ENCODE results near the gene RTN4. TPM values are rescaled to one million over a fixed set of nuclear protein-coding genes. Genes with fewer than 3 reads are reported as not detected.

RTN4 gene
- total RNA-seq, 2 experiments from 2014 or later = 86.5 to 90.7 TPM

DNA sequence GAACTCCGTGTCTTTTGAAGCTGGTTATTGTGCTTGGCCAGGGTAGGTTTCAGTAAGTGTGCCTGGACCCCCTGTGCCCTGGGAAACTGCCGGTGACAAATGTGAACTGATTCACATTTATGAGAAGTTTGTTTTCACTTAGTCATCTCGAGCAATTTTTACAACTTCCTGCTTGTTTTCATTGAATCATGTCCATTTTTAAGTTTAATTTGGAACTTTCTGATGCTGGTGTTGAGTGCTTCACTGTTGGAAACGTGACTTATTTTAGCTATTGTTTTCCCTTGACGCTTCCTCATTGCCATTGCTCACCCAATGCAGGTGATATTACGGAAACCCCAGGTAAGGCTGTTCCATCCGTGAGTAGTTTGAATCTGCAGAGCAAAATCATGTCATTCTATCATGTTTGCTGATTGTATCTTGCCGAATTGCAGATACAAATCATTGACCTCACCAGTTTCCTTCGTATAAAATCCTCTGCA, 97.2 kb downstream of the RTN4 start:
- no peak overlapping the region for H3K4me3 Mint-ChIP-seq
- no peaks in the 10 kb centered on the region for H3K9me3 Mint-ChIP-seq
- H3K36me3 Mint-ChIP-seq = no peaks in the 10 kb centered on the region
- no peak for DNase-seq
- no peaks in the 10 kb centered on the region for H3K27me3 Mint-ChIP-seq
- no peak overlapping the region for H3K27ac Mint-ChIP-seq
- no peaks in the 10 kb centered on the region for H3K4me1 Mint-ChIP-seq

DNA sequence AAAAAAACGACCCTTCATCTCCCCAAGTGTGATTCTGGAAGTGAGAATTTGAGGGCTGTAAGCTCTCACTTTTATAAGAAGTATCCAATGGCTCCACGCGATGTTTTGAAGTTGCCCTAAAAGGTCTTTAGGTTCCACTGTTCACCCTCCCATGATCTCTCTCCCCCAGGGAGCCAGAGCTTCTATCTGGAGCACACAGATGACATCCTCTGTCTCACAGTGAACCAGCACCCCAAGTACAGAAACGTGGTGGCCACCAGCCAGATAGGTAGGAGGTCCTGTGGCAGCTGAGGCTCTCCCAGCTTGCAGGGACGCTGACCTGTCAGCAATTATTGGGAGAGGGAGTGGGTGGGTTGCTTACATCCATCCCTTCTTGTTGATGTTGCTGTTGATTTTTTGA, 97.8 kb downstream of the RTN4 start:
- Mint-ChIP-seq H3K36me3 (no peaks in the 10 kb centered on the region), H3K4me3 (no peak overlapping the region), H3K4me1 (no peaks in the 10 kb centered on the region), H3K27ac (no peak overlapping the region), H3K27me3 (no peaks in the 10 kb centered on the region), H3K9me3 (no peaks in the 10 kb centered on the region)
- no peak for DNase-seq

DNA sequence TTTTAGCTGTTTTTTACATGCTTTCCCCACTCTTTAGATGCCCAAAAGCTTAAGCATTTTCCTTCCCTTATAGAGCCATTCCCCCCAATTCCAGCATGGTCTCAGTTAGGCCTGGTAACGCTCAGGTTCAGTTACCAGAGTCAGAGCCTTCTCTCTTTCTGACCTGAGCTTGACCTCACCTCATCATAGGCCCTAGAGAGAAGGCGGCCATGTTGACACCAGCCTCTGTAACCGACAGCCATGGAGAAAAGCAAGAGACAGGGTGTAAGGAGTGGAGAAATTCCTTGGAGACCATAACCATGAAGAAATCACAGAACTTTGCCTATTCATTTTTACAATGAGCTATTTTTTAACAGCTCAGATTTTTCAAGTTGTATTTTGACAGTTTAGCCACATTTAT, 99.4 kb downstream of the RTN4 start:
- H3K36me3 Mint-ChIP-seq = no peaks in the 10 kb centered on the region
- no peaks in the 10 kb centered on the region for H3K9me3 Mint-ChIP-seq
- H3K27ac Mint-ChIP-seq = no peak overlapping the region
- H3K4me3 Mint-ChIP-seq = no peak overlapping the region
- DNase-seq = no peak
- H3K27me3 Mint-ChIP-seq = no peaks in the 10 kb centered on the region
- H3K4me1 Mint-ChIP-seq = no peaks in the 10 kb centered on the region

DNA sequence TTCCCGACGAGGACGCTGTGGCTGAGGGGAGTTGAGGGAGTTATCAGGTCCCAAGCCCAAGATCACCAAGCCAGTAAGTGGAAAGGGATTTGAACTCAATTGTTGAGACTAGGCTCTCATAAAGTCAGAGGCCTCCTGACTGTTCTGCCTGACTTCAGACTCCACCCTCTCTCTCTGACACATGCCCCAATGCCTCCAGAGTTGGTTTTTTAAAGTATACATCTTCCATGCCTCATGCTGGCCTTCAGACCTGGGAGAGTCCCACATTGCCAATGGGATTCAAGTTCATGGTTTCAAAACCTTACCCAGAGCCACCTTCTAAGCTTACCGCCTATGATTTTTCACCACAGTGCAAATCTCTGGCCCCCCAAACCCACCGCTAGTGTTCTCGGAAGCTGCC, 100.8 kb downstream of the RTN4 start:
- DNase-seq = no peak
- H3K27ac Mint-ChIP-seq = no peak overlapping the region
- no peaks in the 10 kb centered on the region for H3K36me3 Mint-ChIP-seq
- no peak overlapping the region for H3K4me3 Mint-ChIP-seq
- H3K27me3 Mint-ChIP-seq = no peaks in the 10 kb centered on the region
- H3K4me1 Mint-ChIP-seq = peaks cover 3% of the 10 kb centered on the region
- no peaks in the 10 kb centered on the region for H3K9me3 Mint-ChIP-seq

DNA sequence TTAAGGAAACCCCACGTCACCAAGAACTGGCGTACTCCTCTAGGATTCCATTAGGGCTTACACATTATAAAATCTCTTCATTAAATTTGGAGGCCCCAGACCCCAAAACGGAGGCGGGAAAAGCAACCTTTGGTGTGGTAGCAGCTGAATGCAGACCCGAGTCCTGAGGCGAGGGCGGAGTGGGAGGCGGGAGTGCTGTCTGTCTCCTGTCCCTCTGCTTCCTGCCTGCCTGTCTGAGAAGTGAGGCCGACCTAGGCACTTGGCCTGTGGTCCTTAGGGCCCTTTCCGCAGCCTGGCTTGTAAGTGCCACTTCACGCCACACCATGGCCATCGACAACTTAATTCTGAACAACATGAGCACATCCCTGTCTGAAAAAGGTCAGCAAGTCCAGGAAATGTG, 102.1 kb downstream of the RTN4 start:
- Mint-ChIP-seq H3K27ac (no peak overlapping the region), H3K9me3 (no peaks in the 10 kb centered on the region), H3K4me1 (peaks cover 3% of the 10 kb centered on the region), H3K36me3 (no peaks in the 10 kb centered on the region), H3K4me3 (no peak overlapping the region), H3K27me3 (no peaks in the 10 kb centered on the region)
- DNase-seq = no peak

DNA sequence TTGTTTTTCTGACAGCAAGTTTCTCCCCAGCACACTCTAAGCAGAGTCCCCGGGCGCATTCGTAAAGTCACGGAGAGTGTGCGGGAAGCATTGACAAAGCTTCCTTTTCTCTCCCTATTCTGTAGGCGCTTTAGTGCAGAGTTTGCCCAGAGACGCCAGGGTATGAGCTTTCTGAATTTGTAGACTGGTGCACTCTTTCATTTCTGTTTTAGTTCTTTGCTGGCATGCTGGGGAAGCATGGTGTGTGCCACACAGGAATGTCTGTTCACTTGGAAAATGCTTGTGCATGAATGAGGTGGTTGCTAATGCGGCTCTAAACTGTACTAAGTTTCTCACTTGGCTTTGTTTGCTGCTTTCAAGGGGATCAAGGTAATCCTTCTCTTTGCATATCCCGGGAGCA, 102.6 kb downstream of the RTN4 start:
- Mint-ChIP-seq H3K4me1 (peaks cover 3% of the 10 kb centered on the region), H3K27me3 (no peaks in the 10 kb centered on the region), H3K27ac (no peak overlapping the region)

DNA sequence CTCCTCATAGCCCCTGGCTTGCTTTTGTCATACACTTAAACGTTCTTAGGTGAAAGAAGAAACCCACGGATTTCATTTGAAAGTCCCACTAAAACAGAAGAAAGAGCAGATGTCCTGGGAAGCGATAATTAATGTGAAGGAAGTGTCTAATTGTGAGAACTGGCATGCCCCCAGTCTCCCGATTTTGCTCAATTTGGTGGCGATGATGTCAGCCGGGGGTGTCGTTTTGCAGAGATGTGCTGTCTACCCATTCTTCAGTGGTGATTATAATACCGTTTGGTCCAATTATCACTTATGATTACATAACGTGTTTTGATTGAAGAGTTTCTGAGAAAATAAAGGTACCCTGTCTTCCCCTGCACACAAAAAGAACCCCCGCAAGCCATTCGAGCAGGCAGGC, 103.1 kb downstream of the RTN4 start:
- Mint-ChIP-seq H3K27ac (no peak overlapping the region), H3K4me1 (peaks cover 3% of the 10 kb centered on the region), H3K27me3 (no peaks in the 10 kb centered on the region), H3K4me3 (no peak overlapping the region), H3K36me3 (no peaks in the 10 kb centered on the region), H3K9me3 (no peaks in the 10 kb centered on the region)
- DNase-seq = no peak

More for the DNA sequence above, 102.6 kb downstream of the RTN4 start:
- Mint-ChIP-seq H3K4me3 (no peak overlapping the region), H3K36me3 (no peaks in the 10 kb centered on the region), H3K9me3 (no peaks in the 10 kb centered on the region)
- no peak for DNase-seq

DNA sequence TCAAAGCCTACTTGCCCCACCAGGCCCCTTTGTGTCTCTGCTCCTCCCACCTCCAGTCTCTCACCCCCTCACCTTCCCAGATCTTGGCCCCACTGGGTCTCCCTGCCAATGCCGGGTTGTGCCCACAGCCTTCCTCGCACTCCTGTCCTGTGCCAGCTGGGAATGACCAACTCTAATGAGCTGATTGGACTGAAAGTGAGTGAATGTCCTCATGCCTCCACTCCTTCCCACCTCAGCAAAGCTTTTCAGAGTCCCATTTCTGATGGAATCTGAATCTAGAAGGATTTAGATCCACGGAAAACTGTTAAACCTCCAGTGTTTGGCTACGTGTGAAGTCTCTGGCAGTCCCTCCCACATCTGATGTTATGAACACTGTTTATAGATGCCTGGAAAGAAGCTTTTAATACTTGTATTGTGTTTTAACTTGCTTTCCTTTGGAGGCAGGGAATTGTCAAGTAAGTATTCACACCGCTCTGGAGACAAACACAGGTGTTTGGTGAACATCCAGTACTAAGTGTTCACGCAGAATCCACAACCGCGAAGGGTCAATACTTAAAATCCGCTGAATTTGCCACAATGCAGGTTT, 103.9 kb downstream of the RTN4 start:
- H3K36me3 Mint-ChIP-seq = no peaks in the 10 kb centered on the region
- H3K27me3 Mint-ChIP-seq = no peaks in the 10 kb centered on the region
- peaks cover 3% of the 10 kb centered on the region for H3K4me1 Mint-ChIP-seq
- H3K27ac Mint-ChIP-seq = no peak overlapping the region
- no peak for DNase-seq
- no peak overlapping the region for H3K4me3 Mint-ChIP-seq
- no peaks in the 10 kb centered on the region for H3K9me3 Mint-ChIP-seq

DNA sequence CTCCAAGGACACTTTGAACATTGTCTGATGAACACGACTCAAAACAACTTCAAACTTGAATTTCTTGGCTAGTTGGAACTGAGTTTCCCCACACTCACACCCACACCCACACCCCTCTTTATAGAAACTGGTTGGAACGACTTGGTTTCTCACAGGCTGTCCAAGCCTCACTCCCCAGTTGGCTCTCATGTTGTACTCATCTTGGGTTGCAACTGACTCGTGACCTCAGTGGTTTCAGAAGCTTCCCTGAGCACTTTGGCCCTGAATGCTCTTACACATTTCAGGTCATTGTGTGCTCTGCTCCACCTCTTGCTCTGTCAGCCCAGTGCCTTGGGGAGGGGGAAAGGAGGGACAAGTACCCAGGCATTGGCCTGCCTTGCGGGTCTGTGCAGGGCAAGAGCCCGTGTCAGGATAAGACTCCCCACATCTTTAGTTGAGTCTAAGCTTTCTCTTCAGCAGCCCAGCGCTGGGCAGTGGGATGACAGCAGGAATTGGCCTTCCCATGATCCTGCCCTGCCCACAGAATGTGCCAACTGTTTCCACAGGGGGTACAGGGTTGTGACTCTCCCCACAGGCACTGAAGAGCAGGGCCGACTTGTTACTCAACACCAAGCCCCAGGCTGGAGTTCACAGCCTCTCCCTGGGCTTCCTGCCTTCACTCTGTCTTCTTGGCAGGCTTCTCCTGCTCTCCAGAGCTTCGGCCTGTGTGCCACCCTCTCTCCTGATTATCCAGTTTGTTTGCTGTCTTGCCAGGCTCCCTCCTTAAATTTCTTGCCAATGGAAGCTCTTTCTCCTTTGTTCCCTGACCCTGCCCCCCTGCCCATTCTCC, 104.6 kb downstream of the RTN4 start:
- Mint-ChIP-seq H3K9me3 (no peaks in the 10 kb centered on the region), H3K27ac (no peak overlapping the region), H3K4me3 (no peak overlapping the region), H3K36me3 (no peaks in the 10 kb centered on the region), H3K27me3 (no peaks in the 10 kb centered on the region), H3K4me1 (peaks cover 3% of the 10 kb centered on the region)
- peak; percentile 13 for DNase-seq

DNA sequence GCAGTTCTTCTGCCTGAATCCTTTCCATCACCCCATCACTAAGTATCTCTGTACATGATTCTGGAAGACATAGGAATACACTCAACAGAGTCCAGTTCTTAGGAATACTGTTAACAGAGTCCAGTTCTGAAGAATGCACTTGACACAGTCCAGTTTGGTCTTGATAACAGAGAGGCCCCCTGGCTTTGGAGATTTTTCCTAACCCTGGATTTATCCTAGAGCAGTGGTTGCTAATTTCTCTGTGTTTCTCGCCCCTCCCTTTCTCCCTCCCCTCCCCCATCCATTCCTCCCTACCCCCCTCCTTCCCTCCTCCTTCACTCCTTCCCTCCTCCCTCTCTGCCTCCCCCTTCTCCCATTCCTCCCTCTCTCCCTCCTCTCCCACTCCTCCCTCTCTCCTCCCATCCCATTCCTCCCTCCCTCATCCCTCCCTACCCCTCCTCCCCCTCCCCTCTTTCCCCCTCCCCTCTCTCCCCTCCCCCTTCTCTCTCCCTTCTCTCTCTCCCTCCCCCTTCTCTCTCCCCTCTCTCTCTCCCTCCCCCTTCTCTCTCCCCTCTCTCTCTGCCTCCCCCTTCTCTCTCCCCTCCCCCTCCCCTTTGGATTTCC, 105.4 kb downstream of the RTN4 start:
- DNase-seq = no peak
- Mint-ChIP-seq H3K36me3 (no peaks in the 10 kb centered on the region), H3K4me1 (peaks cover 3% of the 10 kb centered on the region), H3K9me3 (no peaks in the 10 kb centered on the region), H3K27ac (no peak overlapping the region), H3K4me3 (no peak overlapping the region), H3K27me3 (no peaks in the 10 kb centered on the region)

DNA sequence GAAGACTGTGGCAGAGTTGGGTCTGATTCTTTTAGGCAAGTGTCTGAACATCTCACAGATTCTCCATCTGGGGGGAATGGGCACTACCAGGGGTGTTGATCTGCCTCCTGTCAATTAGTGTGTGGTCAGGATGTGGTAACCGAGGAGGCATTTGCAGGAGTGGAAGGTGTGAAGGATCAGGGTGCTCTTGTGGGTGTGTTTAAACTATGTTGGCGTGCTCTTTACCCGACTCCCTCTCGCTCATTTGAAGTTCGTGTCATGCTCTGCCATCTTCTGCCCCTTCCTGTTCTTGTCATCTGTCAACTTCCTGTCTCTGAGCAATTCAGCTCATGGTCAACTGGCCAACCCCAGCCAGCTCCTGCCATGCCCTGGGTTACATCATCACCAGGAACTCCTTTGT, 107.9 kb downstream of the RTN4 start:
- peak; percentile 32 for DNase-seq

DNA sequence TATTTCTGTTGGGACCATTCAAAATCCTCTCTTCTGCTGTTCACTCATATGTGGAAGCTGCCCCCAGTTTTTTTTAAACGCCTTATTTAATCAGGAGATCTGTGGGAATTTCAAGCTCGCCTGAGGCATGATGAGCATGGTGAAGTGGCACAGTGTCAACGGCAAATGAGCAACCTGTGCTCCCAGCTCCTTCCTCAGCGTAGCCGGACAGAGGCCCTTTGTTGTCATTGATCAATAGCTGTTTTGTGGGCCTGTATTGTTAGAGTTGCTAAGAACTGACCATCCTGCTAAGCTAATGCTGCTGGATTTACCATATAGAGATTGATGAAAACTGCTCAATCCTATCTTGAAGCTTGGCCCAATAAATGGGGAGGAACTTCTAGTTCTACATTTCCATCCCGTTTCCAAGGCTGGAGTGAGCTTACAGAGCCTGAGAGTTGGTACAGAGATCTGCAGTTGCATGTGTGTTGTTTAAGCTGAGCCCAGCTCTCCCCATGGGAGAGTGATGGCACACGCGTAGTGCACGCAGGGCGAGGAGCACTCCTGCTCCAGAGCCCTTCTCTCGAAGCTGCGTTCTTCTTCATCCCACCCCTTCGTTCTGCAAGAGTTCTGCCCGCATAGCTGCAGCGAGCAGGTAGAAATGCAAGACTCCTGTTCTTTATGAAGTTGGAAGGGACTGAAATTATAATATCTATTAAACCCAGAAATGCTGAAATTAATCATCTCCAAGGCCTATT, 108.8 kb downstream of the RTN4 start:
- no peak overlapping the region for H3K27ac Mint-ChIP-seq
- DNase-seq = no peak
- peaks cover 3% of the 10 kb centered on the region for H3K4me1 Mint-ChIP-seq
- peaks cover 14% of the 10 kb centered on the region for H3K9me3 Mint-ChIP-seq
- no peaks in the 10 kb centered on the region for H3K27me3 Mint-ChIP-seq
- H3K36me3 Mint-ChIP-seq = no peaks in the 10 kb centered on the region
- no peak overlapping the region for H3K4me3 Mint-ChIP-seq

More for the DNA sequence above, 107.9 kb downstream of the RTN4 start:
- H3K27me3 Mint-ChIP-seq = no peaks in the 10 kb centered on the region
- H3K4me1 Mint-ChIP-seq = peaks cover 3% of the 10 kb centered on the region
- H3K27ac Mint-ChIP-seq = no peak overlapping the region
- no peak overlapping the region for H3K4me3 Mint-ChIP-seq
- peaks cover 12% of the 10 kb centered on the region for H3K9me3 Mint-ChIP-seq
- no peaks in the 10 kb centered on the region for H3K36me3 Mint-ChIP-seq

DNA sequence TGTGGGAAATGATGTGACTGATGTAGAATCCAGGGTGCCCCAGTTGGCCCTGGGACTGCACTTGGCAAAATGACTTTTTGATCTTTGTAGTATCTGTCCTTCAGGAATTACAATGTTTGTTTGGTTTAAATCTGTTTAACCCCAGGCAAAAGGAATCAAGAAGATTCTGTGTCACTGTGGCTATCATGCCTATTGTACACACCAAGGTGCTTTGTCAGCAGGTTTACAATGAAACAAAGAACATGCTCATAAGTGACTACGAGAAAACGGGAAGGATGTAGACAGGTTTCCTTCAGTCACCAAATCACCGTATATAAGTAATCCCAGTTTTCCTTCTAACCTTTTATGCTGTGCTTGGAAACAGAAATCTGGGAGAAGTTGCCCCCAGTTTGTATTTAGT, 109.5 kb downstream of the RTN4 start:
- H3K36me3 Mint-ChIP-seq = no peaks in the 10 kb centered on the region
- no peak overlapping the region for H3K27ac Mint-ChIP-seq
- peaks cover 3% of the 10 kb centered on the region for H3K4me1 Mint-ChIP-seq

DNA sequence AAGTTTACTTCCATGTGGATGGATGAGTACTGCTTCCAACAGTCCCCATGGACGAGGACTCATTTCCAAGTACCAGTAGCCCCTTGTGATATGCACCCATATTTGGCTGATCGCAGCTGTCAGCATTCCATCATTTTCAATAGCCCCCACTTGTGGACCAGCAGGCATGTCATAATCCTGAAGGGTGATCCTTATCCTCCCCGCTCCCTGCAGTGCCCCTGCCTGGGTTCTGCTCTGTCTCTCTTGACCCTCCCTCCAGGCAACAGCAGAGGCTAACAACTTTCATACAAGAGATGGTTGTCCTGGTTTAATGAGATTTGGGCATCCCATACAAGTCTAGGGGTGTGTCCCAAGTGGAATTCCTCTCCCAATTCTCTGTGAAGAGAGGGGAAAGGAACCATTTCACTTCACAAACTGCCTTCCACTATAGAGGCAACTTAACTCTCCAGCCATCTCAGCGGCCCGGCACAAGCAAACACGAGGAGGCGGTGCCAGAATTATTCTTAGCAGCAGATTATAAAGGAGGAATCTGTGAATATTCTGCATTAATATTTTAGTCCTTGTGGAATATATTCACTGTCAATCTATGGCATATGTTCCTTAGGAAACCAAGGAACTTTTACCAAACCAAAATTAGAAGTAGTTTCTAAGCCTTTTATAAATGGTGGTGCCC, 110.7 kb downstream of the RTN4 start:
- no peak for DNase-seq
- Mint-ChIP-seq H3K4me3 (no peak overlapping the region), H3K9me3 (peaks cover 14% of the 10 kb centered on the region), H3K4me1 (no peaks in the 10 kb centered on the region), H3K27me3 (no peaks in the 10 kb centered on the region), H3K27ac (no peak overlapping the region), H3K36me3 (no peaks in the 10 kb centered on the region)

More for the DNA sequence above, 109.5 kb downstream of the RTN4 start:
- no peak overlapping the region for H3K4me3 Mint-ChIP-seq
- DNase-seq = no peak
- no peaks in the 10 kb centered on the region for H3K27me3 Mint-ChIP-seq
- peaks cover 14% of the 10 kb centered on the region for H3K9me3 Mint-ChIP-seq

DNA sequence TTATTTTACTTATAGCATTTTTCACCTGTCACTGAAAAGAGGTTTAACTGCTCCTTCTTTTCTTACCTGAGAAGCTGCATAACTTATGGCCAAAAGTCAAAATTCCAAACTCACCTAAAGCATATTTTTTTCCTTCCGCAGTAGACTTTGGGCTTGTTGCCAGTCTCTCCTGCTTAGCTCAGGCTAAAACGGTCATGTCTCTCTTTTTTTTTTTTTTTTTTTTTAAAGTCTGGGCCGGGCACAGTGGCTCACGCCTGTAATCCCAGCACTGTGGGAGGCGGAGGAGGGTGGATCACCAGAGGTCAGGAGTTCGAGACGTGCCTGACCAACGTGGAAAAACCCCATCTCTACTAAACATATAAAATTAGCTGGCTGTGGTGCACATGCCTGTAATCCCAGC, 113.5 kb downstream of the RTN4 start:
- Mint-ChIP-seq H3K27me3 (no peaks in the 10 kb centered on the region), H3K4me1 (no peaks in the 10 kb centered on the region), H3K36me3 (no peaks in the 10 kb centered on the region), H3K9me3 (peaks cover 14% of the 10 kb centered on the region), H3K4me3 (no peak overlapping the region), H3K27ac (no peak overlapping the region)
- no peak for DNase-seq

Data from activated naive CD8-positive, alpha-beta T cell treated with anti-CD3 and anti-CD28 coated beads for 36 hours (primary cell).